PFSK-1 (cell line): ENCODE results near the gene TP53TG5.

Source experiments
- FOXP2 ChIP-seq: optimal IDR thresholded peaks from 2 replicates; pipeline ENCODE3; 2011; ENCODE audit warnings: borderline replicate concordance, control low read depth, inconsistent platforms; ENCODE audit not compliant: insufficient read depth; ENCODE audit errors: extremely low read length, extremely low read depth
- POLR2AphosphoS5 ChIP-seq: IDR thresholded peaks from 2 replicates; pipeline ENCODE4 v1.6.1; 2012; ENCODE audit warnings: low read depth, mild to moderate bottlenecking, control low read depth, low read length, moderate library complexity
- SIN3A ChIP-seq: IDR thresholded peaks from 2 replicates; pipeline ENCODE4 v1.6.1; 2012; ENCODE audit warnings: mild to moderate bottlenecking, low read length, moderate library complexity, borderline replicate concordance; ENCODE audit not compliant: insufficient read depth
- TAF1 ChIP-seq: IDR thresholded peaks from 2 replicates; pipeline ENCODE4 v1.6.1; 2012; ENCODE audit warnings: low read length, control low read depth, borderline replicate concordance; ENCODE audit not compliant: insufficient read depth
- TF ChIP-seq, protein P1 (sequence below), 2 experiments: IDR thresholded peaks; 2 replicates each; pipeline versions ENCODE4 v1.6.1 to v1.8.0; 2011 to 2012; ENCODE audit warnings: low read depth in 2 of 2, low read length in 2 of 2, control low read depth in 1 of 2, inconsistent platforms in 1 of 2, mild to moderate bottlenecking in 1 of 2, moderate library complexity in 1 of 2; ENCODE audit not compliant: insufficient read depth in 1 of 2

DNA sequence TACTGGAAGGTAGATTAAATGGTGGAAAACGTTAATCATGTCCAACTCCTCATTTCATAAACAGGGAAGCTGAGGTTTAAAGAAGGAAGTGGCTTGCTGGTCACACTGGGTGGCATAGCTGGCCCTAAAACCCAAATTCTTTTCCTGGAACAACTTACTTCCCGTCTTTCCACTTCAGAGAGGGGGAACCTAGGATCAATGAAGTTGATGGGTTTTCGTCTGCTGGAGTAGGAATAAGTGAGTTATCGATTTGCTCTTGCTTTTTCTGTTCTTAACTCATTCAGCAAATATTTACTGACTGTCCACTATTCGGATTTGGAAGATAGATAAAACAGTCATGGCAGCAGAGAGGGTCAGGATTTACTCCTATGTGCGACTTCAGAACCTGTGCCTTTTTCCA is 16.3 kb downstream of the TP53TG5 start:
- no peak for TF ChIP-seq SIN3A
- no peak for TF ChIP-seq POLR2AphosphoS5
- TF ChIP-seq, protein P1, sequence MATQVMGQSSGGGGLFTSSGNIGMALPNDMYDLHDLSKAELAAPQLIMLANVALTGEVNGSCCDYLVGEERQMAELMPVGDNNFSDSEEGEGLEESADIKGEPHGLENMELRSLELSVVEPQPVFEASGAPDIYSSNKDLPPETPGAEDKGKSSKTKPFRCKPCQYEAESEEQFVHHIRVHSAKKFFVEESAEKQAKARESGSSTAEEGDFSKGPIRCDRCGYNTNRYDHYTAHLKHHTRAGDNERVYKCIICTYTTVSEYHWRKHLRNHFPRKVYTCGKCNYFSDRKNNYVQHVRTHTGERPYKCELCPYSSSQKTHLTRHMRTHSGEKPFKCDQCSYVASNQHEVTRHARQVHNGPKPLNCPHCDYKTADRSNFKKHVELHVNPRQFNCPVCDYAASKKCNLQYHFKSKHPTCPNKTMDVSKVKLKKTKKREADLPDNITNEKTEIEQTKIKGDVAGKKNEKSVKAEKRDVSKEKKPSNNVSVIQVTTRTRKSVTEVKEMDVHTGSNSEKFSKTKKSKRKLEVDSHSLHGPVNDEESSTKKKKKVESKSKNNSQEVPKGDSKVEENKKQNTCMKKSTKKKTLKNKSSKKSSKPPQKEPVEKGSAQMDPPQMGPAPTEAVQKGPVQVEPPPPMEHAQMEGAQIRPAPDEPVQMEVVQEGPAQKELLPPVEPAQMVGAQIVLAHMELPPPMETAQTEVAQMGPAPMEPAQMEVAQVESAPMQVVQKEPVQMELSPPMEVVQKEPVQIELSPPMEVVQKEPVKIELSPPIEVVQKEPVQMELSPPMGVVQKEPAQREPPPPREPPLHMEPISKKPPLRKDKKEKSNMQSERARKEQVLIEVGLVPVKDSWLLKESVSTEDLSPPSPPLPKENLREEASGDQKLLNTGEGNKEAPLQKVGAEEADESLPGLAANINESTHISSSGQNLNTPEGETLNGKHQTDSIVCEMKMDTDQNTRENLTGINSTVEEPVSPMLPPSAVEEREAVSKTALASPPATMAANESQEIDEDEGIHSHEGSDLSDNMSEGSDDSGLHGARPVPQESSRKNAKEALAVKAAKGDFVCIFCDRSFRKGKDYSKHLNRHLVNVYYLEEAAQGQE (IDR thresholded peaks at IDR 0.05; ENCODE audit: insufficient read depth in 1 of 2, low read depth in 2 of 2, low read length in 2 of 2): no peak
- no peak for TF ChIP-seq TAF1
- no peak for TF ChIP-seq FOXP2
